ENCODE measurements around the gene INSR. TPM values are rescaled to one million over a fixed set of nuclear protein-coding genes. Genes with fewer than 3 reads are reported as not detected.
"Not testable (repeated sequence)": the region's sequence is repeated elsewhere in the genome, so short reads cannot be mapped to it uniquely, and the experiment has no call there.

INSR gene
- total RNA-seq, 1 experiment from 2014 or later: 10.7 TPM

GRCh38 chr19:7072541-7072940 is 221.7 kb downstream of the INSR start:
- no peak for DNase-seq (ENCODE audit: low spot score)
- in situ Hi-C loops (cut with HindIII; ENCODE audit: low sequenced_read_pairs): no loop called here

GRCh38 chr19:7069904-7070226 is 224.3 kb downstream of the INSR start:
- in situ Hi-C loops (cut with HindIII; ENCODE audit: low sequenced_read_pairs): no loop called here
- no peak for DNase-seq (ENCODE audit: low spot score)

- in situ Hi-C loops (cut with HindIII; ENCODE audit: low sequenced_read_pairs): no loop called here
- peak; percentile 98 for DNase-seq (ENCODE audit: low spot score)
These were observed 224.9 kb downstream of the INSR start, which contains the start of gene ZNF557 for GRCh38 chr19:7069042-7069903. ZNF557 (plus strand) TSS chr19:7069703; CDS start chr19:7075075, 5,372 bp downstream.

GRCh38 chr19:7068599-7068998 is 225.6 kb downstream of the INSR start:
- DNase-seq (ENCODE audit: low spot score): no peak
- in situ Hi-C loops (cut with HindIII; ENCODE audit: low sequenced_read_pairs): no loop called here

GRCh38 chr19:7067716-7068115 is 226.5 kb downstream of the INSR start:
- DNase-seq (ENCODE audit: low spot score): no peak
- in situ Hi-C loops (cut with HindIII; ENCODE audit: low sequenced_read_pairs): no loop called here

- DNase-seq (ENCODE audit: low spot score); in situ Hi-C loops (cut with HindIII; ENCODE audit: low sequenced_read_pairs): not testable (repeated sequence)
These were observed 227.1 kb downstream of the INSR start for GRCh38 chr19:7067122-7067521.

GRCh38 chr19:7063764-7064418 is 230.3 kb downstream of the INSR start:
- in situ Hi-C loops (cut with HindIII; ENCODE audit: low sequenced_read_pairs): no loop called here
- no peak for DNase-seq (ENCODE audit: low spot score)

- DNase-seq (ENCODE audit: low spot score): no peak
- in situ Hi-C loops (cut with HindIII; ENCODE audit: low sequenced_read_pairs): no loop called here
These were observed 230.9 kb downstream of the INSR start for GRCh38 chr19:7063339-7063738.

Other genes with a start within 250 kb of the INSR start
- 2.3 and 9.6 TPM in 2 replicates for gene MBD3L2, start 245.1 kb downstream of the INSR start, total RNA-seq (2014; rRNA removed; shearing (Covaris generic))
- gene MBD3L3, start 235.7 kb downstream of the INSR start, total RNA-seq (2014; rRNA removed; shearing (Covaris generic)): 2.6 TPM in 1 of 2 replicates, not detected in the other
- gene ZNF557, start 224.7 kb downstream of the INSR start, total RNA-seq (2014; rRNA removed; shearing (Covaris generic)): 7.9 and 14.6 TPM in 2 replicates
- gene ARHGEF18, start 54.5 kb upstream of the INSR start, total RNA-seq (2014; rRNA removed; shearing (Covaris generic)): 33.0 and 33.2 TPM in 2 replicates
- gene PEX11G, start 194.6 kb upstream of the INSR start, total RNA-seq (2014; rRNA removed; shearing (Covaris generic)): 3.5 and 6.6 TPM in 2 replicates
- 25.3 and 40.1 TPM in 2 replicates for gene ZNF358, start 221.7 kb upstream of the INSR start, total RNA-seq (2014; rRNA removed; shearing (Covaris generic))
- gene MCOLN1, start 228.2 kb upstream of the INSR start, total RNA-seq (2014; rRNA removed; shearing (Covaris generic)): 6.2 and 16.9 TPM in 2 replicates
- 74.6 and 97.9 TPM in 2 replicates for gene PNPLA6, start 241.3 kb upstream of the INSR start, total RNA-seq (2014; rRNA removed; shearing (Covaris generic))

All from G401 (cell line).